ENCODE data around the gene PPP1R37. TPM values are rescaled to one million over a fixed set of nuclear protein-coding genes. Genes with fewer than 3 reads are reported as not detected.

The PPP1R37 gene
- total and polyA plus RNA-seq, 2 of the 8 experiments (the other 6 are each of a cell fraction or from before 2014, with no cell fraction given), result 14.6 to 25.7 TPM

- TF ChIP-seq POU5F1 (IDR thresholded peaks at IDR 0.05; ENCODE audit: low read depth, low read length), result no peak
- TF ChIP-seq USF2 (IDR thresholded peaks at IDR 0.05; ENCODE audit: low read length), result no peak
- TF ChIP-seq POLR2A (IDR thresholded peaks at IDR 0.05; ENCODE audit: control extremely low read depth in 1 of 2, low read depth in 2 of 2, low read length in 2 of 2), result no peak
- TF ChIP-seq SRF (IDR thresholded peaks at IDR 0.05; ENCODE audit: low read depth, low read length), result no peak
- no peak for TF ChIP-seq JUN (IDR thresholded peaks at IDR 0.05; ENCODE audit: low read depth, low read length)
- no peak for TF ChIP-seq MAFK (IDR thresholded peaks at IDR 0.05; ENCODE audit: low read depth, low read length)
These were observed 57.2 kb downstream of the PPP1R37 start (continued) for GRCh38 chr19:45150180-45150579.
